ENCODE results near the gene ALG14.
"Not testable (repeated sequence)": the region's sequence is repeated elsewhere in the genome, so short reads cannot be mapped to it uniquely, and the experiment has no call there.

The ALG14 gene

GRCh38 chr1:95086949-95087533, 14.3 kb upstream of the ALG14 start:
- DNase-seq, result no peak

- DNase-seq, result no peak
These were observed 12.6 kb upstream of the ALG14 start for GRCh38 chr1:95085376-95085775.

- peak; percentile 31 to 38 for DNase-seq
These were observed 11.8 kb upstream of the ALG14 start for GRCh38 chr1:95084317-95085176.

- DNase-seq, result no peak
These were observed 8.1 kb upstream of the ALG14 start for GRCh38 chr1:95080879-95081278.

- no peak for DNase-seq
These were observed 7.7 kb upstream of the ALG14 start for GRCh38 chr1:95080446-95080845.

- no peak for DNase-seq
These were observed 3.3 kb upstream of the ALG14 start for GRCh38 chr1:95076034-95076433.

GRCh38 chr1:95073446-95073845, 695 bp upstream of the ALG14 start:
- DNase-seq, result no peak

- DNase-seq, result no peak
These were observed 634 bp downstream of the ALG14 start for GRCh38 chr1:95072117-95072516.

GRCh38 chr1:95071539-95071938, 1.2 kb downstream of the ALG14 start:
- no peak for DNase-seq

GRCh38 chr1:95069710-95070093, 3.0 kb downstream of the ALG14 start:
- DNase-seq, result no peak

- DNase-seq, result no peak
These were observed 3.6 kb downstream of the ALG14 start for GRCh38 chr1:95068956-95069709.

GRCh38 chr1:95067568-95067967, 5.2 kb downstream of the ALG14 start:
- DNase-seq, result no peak

GRCh38 chr1:95067062-95067461, 5.7 kb downstream of the ALG14 start:
- DNase-seq, result no peak

GRCh38 chr1:95061445-95062006, 11.2 kb downstream of the ALG14 start:
- DNase-seq, result no peak

- no peak for DNase-seq
These were observed 13.8 kb downstream of the ALG14 start for GRCh38 chr1:95058974-95059373.

GRCh38 chr1:95057351-95057750, 15.4 kb downstream of the ALG14 start:
- no peak for DNase-seq

- no peak for DNase-seq
These were observed 22.8 kb downstream of the ALG14 start for GRCh38 chr1:95049935-95050334.

GRCh38 chr1:95048317-95048716, 24.4 kb downstream of the ALG14 start:
- no peak for DNase-seq

GRCh38 chr1:95047624-95048023, 25.1 kb downstream of the ALG14 start:
- not testable (repeated sequence) for DNase-seq

- DNase-seq, result no peak
These were observed 26.4 kb downstream of the ALG14 start for GRCh38 chr1:95046359-95046758.

- DNase-seq, result peak; percentile 80
These were observed 29.4 kb downstream of the ALG14 start for GRCh38 chr1:95043141-95043980.

GRCh38 chr1:95042286-95042685, 30.5 kb downstream of the ALG14 start:
- DNase-seq, result no peak

Measured in CD4-positive, alpha-beta T cell treated with Interleukin-4 for 1 hour (primary cell).